K562 (cell line): Measurements from ENCODE around the gene DPYSL3.

ENCODE experiments used
- CBFB ChIP-seq: sonication (generic); formaldehyde crosslinking; IDR thresholded peaks from 2 replicates; pipeline ENCODE4 v1.4.0; 2020; ENCODE audit warnings: mild to moderate bottlenecking, missing genetic modification reagents
- E2F3 ChIP-seq: fragments of 250-450 bp; sonication (Bioruptor Pico); IDR thresholded peaks from 2 replicates; pipeline ENCODE4 v1.4.0; 2020; ENCODE audit warnings: mild to moderate bottlenecking
- ESRRA ChIP-seq: fragments of 450-650 bp; IDR thresholded peaks from 2 replicates; pipeline ENCODE4 v1.6.1; 2014; ENCODE audit warnings: low read depth, mild to moderate bottlenecking, moderate library complexity, borderline replicate concordance
- FOXJ2 ChIP-seq: fragments of 200-800 bp; sonication (Bioruptor generic); IDR thresholded peaks from 2 replicates; pipeline ENCODE4 v1.6.1; 2016; ENCODE audit warnings: missing genetic modification characterization, missing compliant biosample characterization
- HDAC2 ChIP-seq: fragments of 450-650 bp; IDR thresholded peaks from 2 replicates; pipeline ENCODE4 v1.6.1; 2016; ENCODE audit warnings: mild to moderate bottlenecking
- KAT7 ChIP-seq: sonication (generic); formaldehyde crosslinking; IDR thresholded peaks from 2 replicates; pipeline ENCODE4 v1.8.0; 2022; ENCODE audit warnings: missing genetic modification reagents, mild to moderate bottlenecking, borderline replicate concordance
- MYC ChIP-seq, 2 experiments: fragments of 250-450 bp in 1 of 2; sonication (Bioruptor Pico) in 1 of 2; IDR thresholded peaks; 2 replicates each; pipeline versions ENCODE4 v1.5.1 to v1.6.1; 2012 to 2021; ENCODE audit warnings: low read depth in 2 of 2, borderline replicate concordance in 1 of 2, improper control_type of control experiment in 1 of 2, low read length in 1 of 2, mild to moderate bottlenecking in 1 of 2, moderate library complexity in 1 of 2
- POLR2AphosphoS5 ChIP-seq: IDR thresholded peaks from 2 replicates; pipeline ENCODE4 v1.6.1; 2011; ENCODE audit warnings: mild to moderate bottlenecking, low read depth, low read length, moderate library complexity; ENCODE audit not compliant: control insufficient read depth, insufficient read depth
- ZNF586 ChIP-seq: fragments of 450-650 bp; formaldehyde crosslinking; conservative IDR thresholded peaks from 2 replicates; pipeline ENCODE4 v1.4.0; 2020; ENCODE audit warnings: mild to moderate bottlenecking, moderate library complexity
- TF ChIP-seq, protein P1 (sequence below), 3 experiments: IDR thresholded peaks in 2 of 3; conservative IDR thresholded peaks in 1 of 3; 2 replicates each; pipeline ENCODE4 v1.5.1; 2011 to 2012; ENCODE audit warnings: low read length in 3 of 3, mild to moderate bottlenecking in 3 of 3, control low read depth in 2 of 3, improper control_type of control experiment in 1 of 3, inconsistent platforms in 1 of 3, low read depth in 1 of 3, mixed read lengths in 1 of 3, moderate library complexity in 1 of 3; ENCODE audit not compliant: insufficient read depth in 2 of 3

- TF ChIP-seq, protein P1, sequence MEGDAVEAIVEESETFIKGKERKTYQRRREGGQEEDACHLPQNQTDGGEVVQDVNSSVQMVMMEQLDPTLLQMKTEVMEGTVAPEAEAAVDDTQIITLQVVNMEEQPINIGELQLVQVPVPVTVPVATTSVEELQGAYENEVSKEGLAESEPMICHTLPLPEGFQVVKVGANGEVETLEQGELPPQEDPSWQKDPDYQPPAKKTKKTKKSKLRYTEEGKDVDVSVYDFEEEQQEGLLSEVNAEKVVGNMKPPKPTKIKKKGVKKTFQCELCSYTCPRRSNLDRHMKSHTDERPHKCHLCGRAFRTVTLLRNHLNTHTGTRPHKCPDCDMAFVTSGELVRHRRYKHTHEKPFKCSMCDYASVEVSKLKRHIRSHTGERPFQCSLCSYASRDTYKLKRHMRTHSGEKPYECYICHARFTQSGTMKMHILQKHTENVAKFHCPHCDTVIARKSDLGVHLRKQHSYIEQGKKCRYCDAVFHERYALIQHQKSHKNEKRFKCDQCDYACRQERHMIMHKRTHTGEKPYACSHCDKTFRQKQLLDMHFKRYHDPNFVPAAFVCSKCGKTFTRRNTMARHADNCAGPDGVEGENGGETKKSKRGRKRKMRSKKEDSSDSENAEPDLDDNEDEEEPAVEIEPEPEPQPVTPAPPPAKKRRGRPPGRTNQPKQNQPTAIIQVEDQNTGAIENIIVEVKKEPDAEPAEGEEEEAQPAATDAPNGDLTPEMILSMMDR (IDR thresholded peaks at IDR 0.05 in 2 of 3, conservative IDR thresholded peaks at IDR 0.05 in 1 of 3; ENCODE audit: insufficient read depth in 2 of 3, low read depth in 1 of 3, low read length in 3 of 3) = no peak
- TF ChIP-seq ZNF586 (CRISPR knock-in tag) = no peak
- no peak for TF ChIP-seq E2F3 (CRISPR knock-in tag)
- TF ChIP-seq ESRRA = no peak
- no peak for TF ChIP-seq POLR2AphosphoS5
- TF ChIP-seq KAT7 (CRISPR knock-in tag) = no peak
- TF ChIP-seq CBFB (CRISPR knock-in tag) = no peak
- TF ChIP-seq MYC (IDR thresholded peaks at IDR 0.05; ENCODE audit: low read depth, low read length) = no peak
- no peak for TF ChIP-seq MYC (CRISPR knock-in tag; IDR thresholded peaks at IDR 0.05; ENCODE audit: borderline replicate concordance, low read depth)
- no peak for TF ChIP-seq FOXJ2 (tag)
- TF ChIP-seq HDAC2 = no peak
Observed at GRCh38 chr5:147445090-147445489, 64.8 kb downstream of the DPYSL3 start.
